Esophagus muscularis mucosa (tissue), 4 donors: Measurements from ENCODE around the gene PIM1. TPM values are rescaled to one million over a fixed set of nuclear protein-coding genes. Genes with fewer than 3 reads are reported as not detected.

Source experiments
- DNase-seq: peaks from one replicate; pipeline ENCODE4 v3.0.0-alpha.2; 2017; ENCODE audit errors: extremely low spot score
- H3K27ac ChIP-seq, 4 donors: fragments of 200-600 bp; sonication (generic); replicated peaks in 1 of 4; 1 replicate in 3 of 4; 2 replicates in 1 of 4; pipeline ENCODE4 v1.5.1; 2016 to 2019; ENCODE audit warnings: mild to moderate bottlenecking in 1 of 4
- H3K27me3 ChIP-seq, 4 donors: fragments of 200-600 bp; sonication (generic); one replicate each; pipeline versions ENCODE4 v1.5.1 to v1.6.0; 2016 to 2019
- H3K36me3 ChIP-seq, 4 donors: fragments of 200-600 bp; sonication (generic); one replicate each; pipeline ENCODE4 v1.5.1; 2016 to 2019
- H3K4me1 ChIP-seq, 4 donors: fragments of 200-600 bp; sonication (generic); one replicate each; pipeline ENCODE4 v1.5.1; 2016 to 2019
- H3K4me3 ChIP-seq, 4 donors: fragments of 200-600 bp; sonication (generic); 1 replicate in 2 of 4; 2 replicates in 2 of 4; pipeline ENCODE4 v1.5.1; 2016 to 2019; ENCODE audit warnings: mild to moderate bottlenecking in 4 of 4, moderate library complexity in 1 of 4
- H3K9me3 ChIP-seq, 4 donors: fragments of 200-600 bp; sonication (generic); 1 replicate in 3 of 4; 2 replicates in 1 of 4; pipeline ENCODE4 v1.5.1; 2016 to 2019
- EP300 ChIP-seq: sonication (generic); formaldehyde crosslinking; IDR thresholded peaks from one replicate; pipeline ENCODE4 v1.6.1; 2017; ENCODE audit warnings: antibody characterized with exemption
- POLR2A ChIP-seq: fragments of 450-650 bp; IDR thresholded peaks from one replicate; pipeline ENCODE4 v1.6.1; 2017; ENCODE audit warnings: antibody characterized with exemption, moderate library complexity, mild to moderate bottlenecking, low read depth
- POLR2AphosphoS5 ChIP-seq, 2 donors: sonication (generic); formaldehyde crosslinking; IDR thresholded peaks; one replicate each; pipeline ENCODE4 v1.6.1; 2017; ENCODE audit warnings: antibody characterized with exemption in 2 of 2
- WGBS: methylation state at CpG from one replicate; pipeline ENCODE4 v1.1.5; 2018; 5-methylcytosine and 5-hydroxymethylcytosine counted together
- intact Hi-C: fragments of 100-400 bp; cut with DNase I; formaldehyde crosslinking; loops from one replicate; pipeline ENCODE4 v1.15.1; 2023
- total RNA-seq, 4 donors: library from RNA; depleted of rRNA; stranded (reverse); fragments of >200 nt; gene quantifications; one replicate each; pipeline versions ENCODE4 v1.1.0 to v1.2.1, GENCODE V29; 2016
- TF ChIP-seq, protein P1 (sequence below), 3 experiments: fragments of 200-600 bp in 2 of 3; fragments of 450-650 bp in 1 of 3; sonication (generic) in 2 of 3; IDR thresholded peaks; one replicate each; pipeline ENCODE4 v1.5.1; 2017 to 2019; ENCODE audit warnings: antibody characterized with exemption in 3 of 3, mild to moderate bottlenecking in 2 of 3, moderate library complexity in 1 of 3

The PIM1 gene
- total RNA-seq, 4 donors from 2014 or later, result 26.0 to 176 (median 26.5) TPM

DNA sequence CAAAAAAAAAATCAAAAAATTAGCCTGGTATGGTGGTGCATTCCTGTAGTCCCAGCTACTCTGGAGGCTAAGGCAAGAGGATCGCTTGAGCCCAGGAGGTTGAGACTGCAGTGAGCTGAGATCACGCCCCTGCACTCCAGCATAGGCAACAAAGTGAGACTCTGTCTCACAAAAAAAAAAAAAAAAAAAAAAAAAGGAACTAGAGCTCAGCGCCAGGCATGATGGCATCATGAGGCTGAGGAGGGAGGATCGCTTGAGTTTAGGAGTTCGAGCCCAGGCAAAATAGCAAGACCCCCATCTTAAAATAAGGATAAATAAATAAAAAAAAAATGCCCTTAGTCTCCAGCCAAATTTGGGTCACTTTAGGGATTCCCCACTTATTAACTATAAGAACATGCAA, 40.4 kb upstream of the PIM1 start:
- peaks cover 26 to 72% (median 63%) of the 10 kb centered on the region in 4 donors for H3K4me1 ChIP-seq

DNA sequence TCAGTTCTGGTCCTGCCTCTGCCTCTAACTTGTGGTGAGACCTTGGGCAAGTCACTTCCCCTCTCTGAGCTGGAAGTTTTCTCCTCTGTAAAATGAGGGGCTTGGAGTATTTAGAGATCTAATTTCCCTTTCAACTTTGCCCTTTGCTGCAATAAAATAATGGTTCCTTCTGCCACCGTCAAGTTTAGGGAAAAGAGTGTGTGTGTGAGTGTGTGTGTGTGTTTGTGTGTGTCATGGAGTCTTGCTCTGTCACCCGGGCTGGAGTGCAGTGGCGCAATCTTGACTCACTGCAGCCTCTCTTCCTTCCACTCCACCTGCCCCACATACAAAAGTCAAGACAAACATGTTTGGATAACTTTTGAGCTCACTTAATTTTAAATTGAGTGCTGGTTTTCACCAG, 39.2 kb upstream of the PIM1 start:
- H3K9me3 ChIP-seq, result no peaks in the 10 kb centered on the region
- WGBS, result 14% methylated on average over 3 of the region's 3 CpGs
- peaks cover 31 to 80% (median 72%) of the 10 kb centered on the region in 4 donors for H3K4me1 ChIP-seq
- DNase-seq, result no peak
- H3K27me3 ChIP-seq, result no peaks in the 10 kb centered on the region
- H3K4me3 ChIP-seq, result peak overlapping the region; percentile 14 to 39 (median 32)
- peak overlapping the region; percentile 90 to 95 (median 93) for H3K27ac ChIP-seq
- H3K36me3 ChIP-seq, result no peaks in the 10 kb centered on the region
- TF ChIP-seq, protein P1, sequence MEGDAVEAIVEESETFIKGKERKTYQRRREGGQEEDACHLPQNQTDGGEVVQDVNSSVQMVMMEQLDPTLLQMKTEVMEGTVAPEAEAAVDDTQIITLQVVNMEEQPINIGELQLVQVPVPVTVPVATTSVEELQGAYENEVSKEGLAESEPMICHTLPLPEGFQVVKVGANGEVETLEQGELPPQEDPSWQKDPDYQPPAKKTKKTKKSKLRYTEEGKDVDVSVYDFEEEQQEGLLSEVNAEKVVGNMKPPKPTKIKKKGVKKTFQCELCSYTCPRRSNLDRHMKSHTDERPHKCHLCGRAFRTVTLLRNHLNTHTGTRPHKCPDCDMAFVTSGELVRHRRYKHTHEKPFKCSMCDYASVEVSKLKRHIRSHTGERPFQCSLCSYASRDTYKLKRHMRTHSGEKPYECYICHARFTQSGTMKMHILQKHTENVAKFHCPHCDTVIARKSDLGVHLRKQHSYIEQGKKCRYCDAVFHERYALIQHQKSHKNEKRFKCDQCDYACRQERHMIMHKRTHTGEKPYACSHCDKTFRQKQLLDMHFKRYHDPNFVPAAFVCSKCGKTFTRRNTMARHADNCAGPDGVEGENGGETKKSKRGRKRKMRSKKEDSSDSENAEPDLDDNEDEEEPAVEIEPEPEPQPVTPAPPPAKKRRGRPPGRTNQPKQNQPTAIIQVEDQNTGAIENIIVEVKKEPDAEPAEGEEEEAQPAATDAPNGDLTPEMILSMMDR (IDR thresholded peaks at IDR 0.05), result no peak
- TF ChIP-seq POLR2AphosphoS5 (IDR thresholded peaks at IDR 0.05), result no peak
- no peak for TF ChIP-seq EP300
- no peak for TF ChIP-seq POLR2A
- intact Hi-C loops, result loop anchor here (2.0 kb wide), 1 partner anchor 40 kb away; the partner anchor contains the start of gene PIM1

More for the DNA sequence above, 40.4 kb upstream of the PIM1 start:
- DNase-seq, result no peak
- WGBS, result 85% methylated on average over 5 of the region's 5 CpGs
- Histone ChIP-seq H3K4me3 (no peak overlapping the region), H3K27me3 (no peaks in the 10 kb centered on the region), H3K36me3 (no peaks in the 10 kb centered on the region), H3K9me3 (no peaks in the 10 kb centered on the region), H3K27ac (peak overlapping the region; percentile 90 to 95 (median 93))
- intact Hi-C loops, result no loop called here
- TF ChIP-seq POLR2AphosphoS5 (IDR thresholded peaks at IDR 0.05) (no peak), POLR2A (no peak), EP300 (no peak)
- TF ChIP-seq, protein P1 (IDR thresholded peaks at IDR 0.05), result no peak

DNA sequence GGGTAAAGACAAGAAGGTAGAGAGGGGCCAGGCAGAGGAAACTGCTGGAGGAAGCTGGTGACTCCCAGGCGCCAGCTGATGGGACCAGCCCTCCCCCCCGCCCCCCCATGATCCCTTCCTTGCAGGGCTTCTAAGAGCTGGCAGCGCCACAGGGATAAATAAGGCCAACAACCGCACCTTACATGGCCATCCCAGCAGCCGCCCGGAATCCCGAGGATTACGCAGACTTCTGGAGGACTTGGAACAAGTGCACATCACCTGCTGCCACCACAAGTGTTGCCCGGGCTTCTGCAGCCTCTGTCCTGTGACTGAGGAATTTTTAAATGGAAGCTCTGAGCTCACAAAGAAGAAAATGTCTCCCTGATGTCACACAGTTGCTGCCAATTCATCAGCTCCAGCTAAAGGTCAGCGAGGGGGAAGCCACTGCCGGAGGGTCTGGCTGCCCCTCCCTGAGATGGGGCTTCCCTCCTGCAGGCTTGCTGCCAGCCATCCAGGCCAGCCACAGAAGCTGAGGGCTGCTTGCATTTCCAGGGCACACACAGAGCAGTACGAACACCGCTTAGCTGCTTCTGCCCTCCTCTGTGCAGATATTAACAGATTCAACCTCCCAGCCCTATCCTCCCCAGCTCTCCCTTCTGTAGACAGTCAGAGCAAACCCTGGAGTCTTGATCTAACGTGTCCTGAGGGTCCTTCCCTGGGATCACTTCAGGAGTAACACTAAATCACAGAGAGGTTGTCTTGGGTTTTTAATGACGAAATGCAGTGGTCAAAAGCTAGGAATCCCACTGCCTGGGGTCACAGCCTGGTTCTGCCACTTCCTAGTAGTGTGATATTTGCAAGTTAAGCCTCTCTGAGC, 38.6 kb upstream of the PIM1 start:
- H3K4me1 ChIP-seq, result peaks cover 31 to 80% (median 70%) of the 10 kb centered on the region in 4 donors
- H3K27ac ChIP-seq, result peak overlapping the region; percentile 90 to 95 (median 93)
- H3K27me3 ChIP-seq, result no peaks in the 10 kb centered on the region
- WGBS, result 33% methylated on average over 7 of the region's 15 CpGs
- intact Hi-C loops, result loop anchor here (2.0 kb wide), 1 partner anchor 39 kb away; the partner anchor contains the start of gene PIM1
- peak; percentile 93 for DNase-seq
- H3K36me3 ChIP-seq, result no peaks in the 10 kb centered on the region
- peak overlapping the region; percentile 27 to 43 (median 38) for H3K4me3 ChIP-seq
- TF ChIP-seq, protein P1 (IDR thresholded peaks at IDR 0.05), result no peak
- TF ChIP-seq POLR2AphosphoS5 (IDR thresholded peaks at IDR 0.05), result peak; percentile 92 to 93
- peak; percentile 85 for TF ChIP-seq EP300
- H3K9me3 ChIP-seq, result no peaks in the 10 kb centered on the region

DNA sequence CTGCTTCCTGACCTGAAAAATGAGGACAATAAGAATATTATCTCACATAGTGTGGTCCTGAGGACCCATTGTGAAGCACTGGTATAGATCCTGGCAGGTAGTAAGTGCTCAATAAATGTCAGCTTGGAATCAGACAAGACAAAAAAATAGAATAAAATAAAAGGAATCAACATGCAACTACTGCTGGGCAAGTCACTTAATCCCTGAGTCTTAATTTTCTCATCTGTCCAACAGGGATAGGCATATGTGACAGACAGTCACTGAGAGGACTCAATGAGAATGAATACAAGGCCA, 38.0 kb upstream of the PIM1 start:
- H3K27me3 ChIP-seq, result no peaks in the 10 kb centered on the region
- no peak for DNase-seq
- H3K4me1 ChIP-seq, result peaks cover 32 to 83% (median 73%) of the 10 kb centered on the region in 4 donors
- no peaks in the 10 kb centered on the region for H3K36me3 ChIP-seq
- no peaks in the 10 kb centered on the region for H3K9me3 ChIP-seq
- intact Hi-C loops, result loop anchor here (2.0 kb wide), 1 partner anchor 39 kb away; the partner anchor contains the start of gene PIM1
- peak overlapping the region in 3 of 4 donors; percentile 27 to 39 (median 38) for H3K4me3 ChIP-seq
- no peak for TF ChIP-seq EP300
- TF ChIP-seq, protein P1 (IDR thresholded peaks at IDR 0.05), result no peak
- no peak for TF ChIP-seq POLR2AphosphoS5 (IDR thresholded peaks at IDR 0.05)
- no peak for TF ChIP-seq POLR2A
- H3K27ac ChIP-seq, result peak overlapping the region; percentile 90 to 95 (median 93)
